ENCODE results near the gene CCDC157.

DNA sequence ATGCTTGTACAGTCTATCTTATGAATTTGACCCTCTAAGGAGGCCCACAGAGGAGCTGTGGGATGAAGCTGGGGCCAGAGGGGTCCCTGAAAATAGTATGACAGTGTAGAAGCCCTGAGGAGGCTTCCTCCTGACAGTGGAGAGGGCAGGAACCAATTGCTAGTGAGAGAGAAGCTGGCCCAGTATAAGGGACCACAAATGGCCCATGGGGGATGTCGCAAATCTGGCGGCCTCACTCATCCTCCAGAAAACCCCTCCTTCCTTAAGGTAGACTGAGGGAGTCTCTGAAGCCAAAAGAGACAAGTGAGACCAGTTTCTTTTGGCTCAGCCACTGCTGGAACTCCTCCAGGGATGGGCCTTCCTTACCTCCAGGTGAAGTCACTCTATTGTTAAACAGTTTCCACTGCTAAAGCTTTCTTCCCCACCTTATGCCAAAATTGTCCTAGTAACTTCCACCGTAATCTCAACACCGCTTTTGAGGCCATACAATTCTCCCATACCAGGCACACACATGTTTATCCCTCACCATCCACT lies 49.7 kb upstream of the CCDC157 start:
- TF ChIP-seq, protein P1, sequence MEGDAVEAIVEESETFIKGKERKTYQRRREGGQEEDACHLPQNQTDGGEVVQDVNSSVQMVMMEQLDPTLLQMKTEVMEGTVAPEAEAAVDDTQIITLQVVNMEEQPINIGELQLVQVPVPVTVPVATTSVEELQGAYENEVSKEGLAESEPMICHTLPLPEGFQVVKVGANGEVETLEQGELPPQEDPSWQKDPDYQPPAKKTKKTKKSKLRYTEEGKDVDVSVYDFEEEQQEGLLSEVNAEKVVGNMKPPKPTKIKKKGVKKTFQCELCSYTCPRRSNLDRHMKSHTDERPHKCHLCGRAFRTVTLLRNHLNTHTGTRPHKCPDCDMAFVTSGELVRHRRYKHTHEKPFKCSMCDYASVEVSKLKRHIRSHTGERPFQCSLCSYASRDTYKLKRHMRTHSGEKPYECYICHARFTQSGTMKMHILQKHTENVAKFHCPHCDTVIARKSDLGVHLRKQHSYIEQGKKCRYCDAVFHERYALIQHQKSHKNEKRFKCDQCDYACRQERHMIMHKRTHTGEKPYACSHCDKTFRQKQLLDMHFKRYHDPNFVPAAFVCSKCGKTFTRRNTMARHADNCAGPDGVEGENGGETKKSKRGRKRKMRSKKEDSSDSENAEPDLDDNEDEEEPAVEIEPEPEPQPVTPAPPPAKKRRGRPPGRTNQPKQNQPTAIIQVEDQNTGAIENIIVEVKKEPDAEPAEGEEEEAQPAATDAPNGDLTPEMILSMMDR (IDR thresholded peaks at IDR 0.05): no peak
- no peak for TF ChIP-seq POLR2A (IDR thresholded peaks at IDR 0.05)
